HT1080 (cell line): ENCODE results near the gene PRKAG3. TPM values are rescaled to one million over a fixed set of nuclear protein-coding genes. Genes with fewer than 3 reads are reported as not detected.
A peak's percentile ranks its signal among the peaks of the same experiment; 100 is the strongest.

Source experiments
- DNase-seq: peaks from one replicate; pipeline ENCODE4 v3.0.0-alpha.2; 2015; ENCODE audit warnings: low read depth
- total RNA-seq: library from RNA; depleted of rRNA; stranded (reverse); fragments of >200 nt; shearing (Covaris generic); gene quantifications from 2 replicates; pipeline ENCODE4 v1.2.3, GENCODE V29; 2014

Gene PRKAG3
- total RNA-seq, 1 experiment from 2014 or later = not detected

GRCh38 chr2:218815244-218815637 is 16.4 kb downstream of the PRKAG3 start:
- no peak for DNase-seq

DNA sequence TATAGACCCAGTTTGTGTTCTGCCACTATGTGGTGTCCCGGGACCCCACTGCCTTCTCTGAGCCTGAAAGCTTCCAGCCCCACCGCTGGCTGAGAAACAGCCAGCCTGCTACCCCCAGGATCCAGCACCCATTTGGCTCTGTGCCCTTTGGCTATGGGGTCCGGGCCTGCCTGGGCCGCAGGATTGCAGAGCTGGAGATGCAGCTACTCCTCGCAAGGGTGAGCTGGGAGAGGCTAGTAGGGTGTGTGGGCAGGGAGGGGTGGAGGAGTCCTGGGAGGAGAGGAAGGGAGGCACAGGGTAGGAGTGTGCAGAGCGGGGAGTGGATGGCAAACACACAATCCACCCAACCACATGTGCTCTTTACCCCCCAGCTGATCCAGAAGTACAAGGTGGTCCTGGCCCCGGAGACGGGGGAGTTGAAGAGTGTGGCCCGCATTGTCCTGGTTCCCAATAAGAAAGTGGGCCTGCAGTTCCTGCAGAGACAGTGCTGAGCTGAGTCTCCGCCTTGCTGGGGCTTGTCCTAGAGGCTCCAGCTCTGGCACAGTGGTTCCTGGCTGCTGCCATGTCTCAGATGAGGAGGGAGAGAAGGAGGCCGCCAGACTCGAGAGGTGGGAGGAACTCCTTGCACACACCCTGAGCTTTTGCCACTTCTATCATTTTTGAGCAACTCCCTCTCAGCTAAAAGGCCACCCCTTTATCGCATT is 16.9 kb downstream of the PRKAG3 start:
- DNase-seq = no peak

GRCh38 chr2:218813771-218814460 is 17.7 kb downstream of the PRKAG3 start:
- DNase-seq = no peak

- no peak for DNase-seq
Observed at GRCh38 chr2:218812861-218813260, 18.7 kb downstream of the PRKAG3 start.

DNA sequence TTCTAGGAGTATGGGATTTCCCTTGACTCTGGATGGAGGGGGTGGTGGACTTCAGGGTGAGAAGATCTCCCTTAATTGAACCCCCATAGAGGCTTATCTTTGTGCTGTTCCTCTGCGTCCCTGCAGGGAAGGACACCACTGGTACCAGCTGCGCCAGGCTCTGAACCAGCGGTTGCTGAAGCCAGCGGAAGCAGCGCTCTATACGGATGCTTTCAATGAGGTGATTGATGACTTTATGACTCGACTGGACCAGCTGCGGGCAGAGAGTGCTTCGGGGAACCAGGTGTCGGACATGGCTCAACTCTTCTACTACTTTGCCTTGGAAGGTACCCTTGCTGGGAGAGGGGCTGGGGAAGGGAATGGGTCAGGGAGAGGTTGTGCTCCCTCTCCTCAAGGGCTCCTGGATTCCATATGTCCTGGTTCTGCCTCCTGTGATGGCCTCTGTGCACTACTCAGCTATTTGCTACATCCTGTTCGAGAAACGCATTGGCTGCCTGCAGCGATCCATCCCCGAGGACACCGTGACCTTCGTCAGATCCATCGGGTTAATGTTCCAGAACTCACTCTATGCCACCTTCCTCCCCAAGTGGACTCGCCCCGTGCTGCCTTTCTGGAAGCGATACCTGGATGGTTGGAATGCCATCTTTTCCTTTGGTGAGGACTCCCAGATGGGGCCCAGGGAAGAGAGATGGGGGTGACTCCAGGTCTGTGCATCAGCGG is 19.3 kb downstream of the PRKAG3 start:
- DNase-seq = no peak

DNA sequence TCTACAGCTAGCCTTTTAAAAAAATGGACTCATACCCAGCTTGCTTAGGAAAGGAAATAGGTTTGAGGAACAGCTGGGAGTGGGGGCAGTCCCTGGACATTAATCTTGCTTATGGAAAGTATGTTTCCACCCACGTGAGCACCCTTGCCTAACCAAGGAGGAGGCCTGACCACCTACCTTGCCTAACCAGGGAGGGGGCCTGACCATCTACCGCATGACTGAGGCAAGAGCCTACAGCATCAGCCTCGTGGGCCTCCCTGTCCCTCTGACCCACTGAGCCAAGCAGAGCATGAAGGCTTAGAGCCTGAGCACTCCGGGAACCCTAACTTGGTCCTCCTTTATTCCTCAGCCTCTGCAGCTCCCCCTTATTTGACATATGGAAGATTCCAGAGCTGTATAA is 20.2 kb downstream of the PRKAG3 start:
- DNase-seq = no peak

GRCh38 chr2:218810256-218810655 is 21.3 kb downstream of the PRKAG3 start:
- no peak for DNase-seq

GRCh38 chr2:218809515-218809914 is 22.1 kb downstream of the PRKAG3 start:
- DNase-seq = no peak

- peak; percentile 21 for DNase-seq
Observed at GRCh38 chr2:218807626-218808025, 24.0 kb downstream of the PRKAG3 start.

DNA sequence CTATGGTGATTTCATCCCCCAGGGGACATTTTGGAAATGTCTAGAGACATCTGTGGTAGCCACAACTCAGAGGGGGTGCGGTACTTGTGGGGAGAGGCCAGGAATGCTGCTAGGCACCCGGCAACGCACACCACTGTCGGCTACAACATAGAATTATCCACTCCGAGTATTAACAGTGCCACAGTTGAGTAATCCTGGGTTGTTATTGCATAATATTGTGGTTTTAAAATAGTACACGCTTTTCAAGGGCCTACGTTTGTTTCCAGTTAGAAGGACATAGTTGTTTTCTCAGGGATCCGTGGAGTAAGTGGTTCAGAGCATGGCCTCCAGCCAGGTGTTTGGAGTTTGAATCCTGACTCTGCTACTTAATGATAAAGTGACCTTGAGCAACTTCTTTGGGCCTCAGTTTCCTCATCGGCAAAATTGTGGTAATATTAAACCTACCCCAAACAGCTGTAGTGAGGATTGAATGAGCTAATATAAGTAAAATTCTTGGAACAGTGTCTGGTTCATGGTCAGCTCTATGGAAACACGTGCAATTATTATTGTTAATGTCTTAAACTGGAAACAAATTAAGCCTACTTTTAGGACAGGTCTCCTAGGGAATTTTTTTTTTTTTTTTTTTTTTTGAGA is 25.1 kb downstream of the PRKAG3 start:
- DNase-seq = peak; percentile 85

DNA sequence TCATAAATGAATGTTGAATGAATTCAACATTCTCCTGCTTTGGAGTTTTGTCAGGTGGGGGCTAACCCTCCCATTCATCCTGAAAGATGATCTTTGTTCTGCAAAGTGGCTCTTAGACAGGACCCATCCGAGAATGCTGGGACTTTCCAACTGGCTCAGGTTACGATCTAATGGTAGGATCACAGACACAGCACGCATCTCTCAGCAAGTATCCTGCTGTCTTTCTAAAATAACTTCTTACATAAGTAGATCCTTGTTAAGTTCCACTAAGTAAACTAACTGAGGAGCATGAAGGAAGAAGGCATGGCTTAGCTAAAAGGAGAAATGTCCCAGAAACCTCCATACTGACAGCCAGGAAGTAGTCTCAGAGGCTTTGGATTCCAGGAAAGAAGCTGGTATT is 26.0 kb downstream of the PRKAG3 start:
- DNase-seq = peak; percentile 16

DNA sequence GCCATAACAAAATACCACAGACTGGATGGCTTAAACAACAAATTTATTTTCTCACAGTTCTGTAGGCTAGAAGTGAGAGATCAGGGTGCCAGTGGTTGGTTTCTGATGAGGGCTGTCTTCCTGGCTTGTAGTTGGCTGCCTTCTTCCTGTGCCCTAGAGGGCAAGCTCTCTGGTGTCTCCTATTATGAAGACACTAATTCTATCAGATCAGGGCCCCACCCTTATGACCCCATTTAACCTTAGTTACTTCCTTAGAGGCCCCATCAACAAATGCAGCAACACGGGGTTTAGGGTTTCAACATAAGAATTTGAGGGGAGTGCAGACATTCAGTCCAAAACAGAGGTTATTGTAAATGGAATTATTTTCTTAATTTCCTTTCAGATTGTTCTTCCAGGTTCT is 26.8 kb downstream of the PRKAG3 start:
- DNase-seq = no peak

- DNase-seq = no peak
Observed at GRCh38 chr2:218802386-218802994, 29.1 kb downstream of the PRKAG3 start.

GRCh38 chr2:218799990-218800389 is 31.6 kb downstream of the PRKAG3 start:
- DNase-seq = no peak

- no peak for DNase-seq
Observed at GRCh38 chr2:218798767-218799504, 32.7 kb downstream of the PRKAG3 start.

GRCh38 chr2:218796691-218797090 is 34.9 kb downstream of the PRKAG3 start:
- no peak for DNase-seq

DNA sequence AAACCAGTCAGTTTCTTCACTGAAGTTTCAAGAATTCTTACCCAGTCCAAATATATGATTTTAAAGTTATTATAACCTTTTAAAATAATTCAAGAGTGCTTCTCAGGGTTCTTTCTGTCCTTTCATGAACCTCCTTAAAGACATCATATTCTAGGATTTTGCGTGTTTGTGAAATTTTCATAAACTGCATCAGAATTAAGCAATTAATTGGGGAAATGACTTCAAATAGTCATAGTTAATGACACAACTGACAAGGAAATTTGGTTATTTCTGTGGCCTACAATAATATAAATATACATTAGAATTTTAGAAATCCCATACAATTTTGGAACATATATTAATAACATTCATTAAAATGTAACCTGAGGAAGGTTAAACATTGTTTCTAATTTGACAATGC is 39.2 kb downstream of the PRKAG3 start:
- no peak for DNase-seq

DNA sequence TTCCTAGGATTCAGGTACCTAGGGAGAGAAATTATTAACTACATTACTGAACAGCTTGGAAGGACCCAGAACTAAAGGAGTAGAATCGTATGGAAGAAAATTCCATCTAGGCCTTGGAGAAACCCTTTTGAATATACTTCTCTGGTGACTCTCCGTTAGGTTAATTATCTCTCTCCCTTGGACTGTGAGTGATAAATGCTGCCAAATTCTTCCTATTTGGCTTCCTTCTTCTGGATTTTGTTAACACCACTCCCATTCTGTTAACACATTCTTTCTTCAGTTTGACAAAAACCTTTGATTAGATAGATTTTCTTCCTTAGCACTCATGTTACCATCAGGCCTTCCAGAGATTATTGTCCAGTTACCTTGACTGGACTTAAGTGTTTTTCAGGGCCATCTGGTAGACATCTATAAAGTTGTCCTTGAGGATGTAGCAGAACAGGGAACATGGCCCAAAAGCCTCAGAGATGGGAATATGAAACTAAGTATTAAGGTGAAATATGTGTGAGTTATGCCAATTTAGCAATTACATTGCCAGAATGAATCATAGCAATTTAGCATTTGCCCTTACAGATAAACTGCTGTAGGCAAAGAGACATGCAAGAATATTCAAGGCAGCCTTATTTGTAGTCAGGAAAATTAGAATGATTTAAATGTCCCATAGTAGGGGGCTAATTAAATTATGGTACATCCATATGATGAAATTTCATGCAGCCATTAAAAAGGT is 42.9 kb downstream of the PRKAG3 start:
- no peak for DNase-seq

DNA sequence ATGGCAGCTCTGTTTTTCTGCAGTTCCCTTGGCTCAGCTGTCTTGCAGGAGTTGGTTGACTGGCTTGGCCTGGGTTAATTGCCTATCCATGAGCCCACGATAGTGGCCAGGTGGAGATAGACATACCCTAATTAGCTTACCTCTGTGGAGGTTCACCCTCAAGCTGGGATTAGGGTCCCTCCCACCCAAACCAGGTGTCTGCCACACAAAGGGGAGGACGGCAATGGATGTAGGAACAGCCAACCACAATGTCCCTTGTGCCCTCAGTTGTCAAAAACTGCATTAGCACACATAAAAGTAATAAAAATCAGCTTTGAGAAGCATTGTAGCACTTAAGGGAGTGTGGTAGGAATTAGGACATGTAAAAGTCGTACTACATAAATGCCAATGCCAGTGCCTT is 45.5 kb downstream of the PRKAG3 start:
- DNase-seq = no peak

DNA sequence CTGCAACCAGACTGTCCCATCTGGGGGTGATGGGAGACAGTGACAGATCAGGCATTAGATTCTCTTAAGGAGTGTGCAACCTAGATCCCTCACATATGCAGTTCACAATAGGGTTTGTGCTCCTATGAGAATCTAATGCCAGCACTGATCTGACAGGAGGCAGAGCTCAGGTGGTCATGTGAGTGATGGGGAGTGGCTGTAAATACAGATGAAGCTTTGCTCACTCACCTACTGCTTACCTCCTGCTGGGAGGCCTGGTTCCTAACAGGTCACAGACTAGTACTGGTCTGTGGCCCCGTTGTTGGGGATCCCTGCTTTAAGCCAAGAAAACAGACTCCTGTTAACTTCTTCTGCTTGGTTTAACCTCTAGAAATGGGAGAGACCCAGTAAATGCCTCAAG is 46.5 kb downstream of the PRKAG3 start:
- no peak for DNase-seq
